Ascending aorta (tissue), 2 donors: ENCODE results near the gene IRF7. TPM values are rescaled to one million over a fixed set of nuclear protein-coding genes. Genes with fewer than 3 reads are reported as not detected.
"Not testable (repeated sequence)": the region's sequence is repeated elsewhere in the genome, so short reads cannot be mapped to it uniquely, and the experiment has no call there.

Source experiments
- DNase-seq, 2 donors: peaks; one replicate each; pipeline ENCODE4 v3.0.0-alpha.2; 2019; ENCODE audit warnings: low spot score in 2 of 2
- H3K27ac ChIP-seq, 2 donors: fragments of 200-600 bp; sonication (generic); one replicate each; pipeline ENCODE4 v1.5.1; 2016 to 2017; ENCODE audit warnings: mild to moderate bottlenecking in 1 of 2
- H3K27me3 ChIP-seq: fragments of 200-600 bp; sonication (generic); one replicate; pipeline ENCODE4 v1.5.1; 2017
- H3K36me3 ChIP-seq, 2 donors: fragments of 200-600 bp; sonication (generic); one replicate each; pipeline ENCODE4 v1.5.1; 2016
- H3K4me1 ChIP-seq, 2 donors: fragments of 200-600 bp; sonication (generic); one replicate each; pipeline ENCODE4 v1.5.1; 2016 to 2017; ENCODE audit warnings: mild to moderate bottlenecking in 1 of 2
- H3K4me3 ChIP-seq, 2 donors: fragments of 200-600 bp; sonication (generic); one replicate each; pipeline ENCODE4 v1.5.1; 2016 to 2017; ENCODE audit warnings: mild to moderate bottlenecking in 1 of 2
- H3K9me3 ChIP-seq, 2 donors: fragments of 200-600 bp; sonication (generic); one replicate each; pipeline ENCODE4 v1.5.1; 2016
- CTCF ChIP-seq, 3 experiments: fragments of 200-600 bp in 2 of 3; fragments of 450-650 bp in 1 of 3; sonication (generic) in 2 of 3; IDR thresholded peaks; one replicate each; pipeline ENCODE4 v1.5.1; 2016 to 2019; ENCODE audit warnings: antibody characterized with exemption in 3 of 3, mild to moderate bottlenecking in 1 of 3, moderate library complexity in 1 of 3
- intact Hi-C: fragments of 100-400 bp; cut with DNase I; formaldehyde crosslinking; loops from one replicate; pipeline ENCODE4 v1.15.1; 2023
- total RNA-seq: library from RNA; depleted of rRNA; stranded (reverse); fragments of >200 nt; gene quantifications from one replicate; pipeline ENCODE4 v1.1.0, GENCODE V29; 2016

Gene IRF7
- total RNA-seq, 1 donor from 2014 or later, result 44.6 TPM

GRCh38 chr11:653837-654236 is 38.1 kb upstream of the IRF7 start:
- TF ChIP-seq CTCF (IDR thresholded peaks at IDR 0.05), result no peak
- Histone ChIP-seq H3K27me3 (no peaks in the 10 kb centered on the region), H3K36me3 (peaks cover 11 to 54% of the 10 kb centered on the region in 2 donors), H3K4me3 (no peak overlapping the region), H3K27ac (no peak overlapping the region), H3K4me1 (no peaks in the 10 kb centered on the region), H3K9me3 (no peaks in the 10 kb centered on the region)
- intact Hi-C loops, result no loop called here
- DNase-seq, result no peak

GRCh38 chr11:653136-653535 is 37.4 kb upstream of the IRF7 start:
- H3K9me3 ChIP-seq, H3K4me3 ChIP-seq, intact Hi-C loops, DNase-seq, H3K27me3 ChIP-seq, H3K27ac ChIP-seq, H3K4me1 ChIP-seq: not testable (repeated sequence)
- H3K36me3 ChIP-seq, result peaks cover 8 to 48% of the 10 kb centered on the region in 2 donors

GRCh38 chr11:650482-650881 is 34.7 kb upstream of the IRF7 start:
- TF ChIP-seq CTCF (IDR thresholded peaks at IDR 0.05), result no peak
- no peak for DNase-seq
- Histone ChIP-seq H3K36me3 (peaks cover 9 to 37% of the 10 kb centered on the region in 2 donors), H3K27me3 (no peaks in the 10 kb centered on the region), H3K4me3 (no peak overlapping the region), H3K4me1 (no peaks in the 10 kb centered on the region), H3K27ac (no peak overlapping the region), H3K9me3 (no peaks in the 10 kb centered on the region)
- intact Hi-C loops, result no loop called here

- H3K36me3 ChIP-seq, result peaks cover 13 to 39% of the 10 kb centered on the region in 2 donors
- DNase-seq, H3K9me3 ChIP-seq, H3K27me3 ChIP-seq, intact Hi-C loops, H3K4me1 ChIP-seq, H3K27ac ChIP-seq, H3K4me3 ChIP-seq: not testable (repeated sequence)
Measured at GRCh38 chr11:647672-648158, 32.0 kb upstream of the IRF7 start.

GRCh38 chr11:646214-646613 is 30.5 kb upstream of the IRF7 start:
- H3K27me3 ChIP-seq, result no peaks in the 10 kb centered on the region
- no peaks in the 10 kb centered on the region for H3K4me1 ChIP-seq
- intact Hi-C loops, result no loop called here
- DNase-seq, result no peak
- no peak for TF ChIP-seq CTCF (IDR thresholded peaks at IDR 0.05)
- no peak overlapping the region for H3K27ac ChIP-seq
- H3K9me3 ChIP-seq, result no peaks in the 10 kb centered on the region
- H3K4me3 ChIP-seq, result no peak overlapping the region
- peaks cover 18 to 36% of the 10 kb centered on the region in 2 donors for H3K36me3 ChIP-seq

- DNase-seq, result no peak
- no peak for TF ChIP-seq CTCF (IDR thresholded peaks at IDR 0.05)
- H3K9me3 ChIP-seq, result no peaks in the 10 kb centered on the region
- H3K27ac ChIP-seq, result no peak overlapping the region
- no peaks in the 10 kb centered on the region for H3K27me3 ChIP-seq
- intact Hi-C loops, result no loop called here
- H3K4me1 ChIP-seq, result no peaks in the 10 kb centered on the region
- H3K36me3 ChIP-seq, result peaks cover 18 to 29% of the 10 kb centered on the region in 2 donors
- no peak overlapping the region for H3K4me3 ChIP-seq
Measured at GRCh38 chr11:645536-645935, 29.8 kb upstream of the IRF7 start.
